HG02938 (cell line): ENCODE measurements around the gene SPATC1L.

Source experiments
- ATAC-seq: cut with Tn5 transposase; IDR thresholded peaks from one replicate; pipeline ENCODE4 v1.9.1; 2021; ENCODE audit warnings: mild to moderate bottlenecking, moderate library complexity; ENCODE audit not compliant: unreplicated experiment

Gene SPATC1L

GRCh38 chr21:46122758-46123683 is 61.2 kb downstream of the SPATC1L start:
- ATAC-seq: no peak

GRCh38 chr21:46122237-46122671 is 62.0 kb downstream of the SPATC1L start:
- ATAC-seq: no peak

- ATAC-seq: no peak
Measured at GRCh38 chr21:46121286-46122221, 62.7 kb downstream of the SPATC1L start.

GRCh38 chr21:46120301-46121285 is 63.7 kb downstream of the SPATC1L start:
- ATAC-seq: no peak

- no peak for ATAC-seq
Measured at GRCh38 chr21:46119637-46120271, 64.5 kb downstream of the SPATC1L start.

- ATAC-seq: no peak
Measured at GRCh38 chr21:46119144-46119636, 65.1 kb downstream of the SPATC1L start.

GRCh38 chr21:46118316-46119143 is 65.7 kb downstream of the SPATC1L start:
- no peak for ATAC-seq

- no peak for ATAC-seq
Measured at GRCh38 chr21:46117586-46118315, 66.5 kb downstream of the SPATC1L start.

- no peak for ATAC-seq
Measured at GRCh38 chr21:46116776-46117585, 67.3 kb downstream of the SPATC1L start.

- ATAC-seq: no peak
Measured at GRCh38 chr21:46116189-46116775, 68.0 kb downstream of the SPATC1L start.

- ATAC-seq: no peak
Measured at GRCh38 chr21:46115441-46116188, 68.6 kb downstream of the SPATC1L start.

GRCh38 chr21:46114963-46115362 is 69.3 kb downstream of the SPATC1L start:
- ATAC-seq: no peak

GRCh38 chr21:46113497-46114176 is 70.6 kb downstream of the SPATC1L start:
- no peak for ATAC-seq

- ATAC-seq: no peak
Measured at GRCh38 chr21:46112725-46113215, 71.5 kb downstream of the SPATC1L start.
